Measurements from ENCODE around the gene ATXN7.

The ATXN7 gene

DNA sequence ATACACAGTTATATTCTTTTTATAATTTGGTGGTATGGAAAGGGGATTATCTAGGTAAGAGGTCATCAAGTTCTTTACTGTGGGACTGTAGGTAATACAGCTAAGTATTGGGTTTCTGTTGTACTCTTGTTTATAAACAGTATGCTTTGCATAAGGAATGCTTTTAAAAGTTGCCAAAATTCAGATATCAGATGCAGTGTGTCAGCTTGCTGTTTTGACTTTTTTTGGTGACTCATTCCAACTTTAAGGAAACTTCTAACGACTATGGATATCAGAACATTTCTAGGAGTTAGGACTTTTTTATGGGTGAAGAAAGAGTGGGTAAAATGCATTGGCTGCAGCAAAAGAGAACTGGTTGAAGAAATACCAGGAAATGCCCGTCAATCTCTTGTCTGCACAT lies 45.8 kb downstream of the ATXN7 start:
- H4K20me1 ChIP-seq (ENCODE audit: insufficient read depth, low read length, poor library complexity, severe bottlenecking), result peaks cover 29% of the 10 kb centered on the region
- no peak overlapping the region for H3K9ac ChIP-seq (ENCODE audit: low read depth, low read length, poor library complexity, severe bottlenecking)
- peaks cover 67% of the 10 kb centered on the region for H3K79me2 ChIP-seq (ENCODE audit: insufficient read depth, low read length)
- peaks cover 4% of the 10 kb centered on the region; the same call in 1 of the 2 replicates for H3K36me3 ChIP-seq (ENCODE audit: insufficient read depth, low read length)
- H3K4me1 ChIP-seq (ENCODE audit: insufficient read depth, low read length, poor library complexity, severe bottlenecking), result peaks cover 20% of the 10 kb centered on the region
- no peak overlapping the region for H2AFZ ChIP-seq (ENCODE audit: low read length)
- no peaks in the 10 kb centered on the region; the same call in 1 of the 2 replicates for H3F3A ChIP-seq (ENCODE audit: low read depth)
- H3K9me2 ChIP-seq (replicated peaks; ENCODE audit: low read depth, low read length), result no peaks in the 10 kb centered on the region
- no peak overlapping the region for H3K4me2 ChIP-seq (ENCODE audit: low read depth, low read length, poor library complexity, severe bottlenecking)
- H3K27me3 ChIP-seq (ENCODE audit: insufficient read depth, low read length, poor library complexity, severe bottlenecking), result no peaks in the 10 kb centered on the region
- TF ChIP-seq, protein P1, sequence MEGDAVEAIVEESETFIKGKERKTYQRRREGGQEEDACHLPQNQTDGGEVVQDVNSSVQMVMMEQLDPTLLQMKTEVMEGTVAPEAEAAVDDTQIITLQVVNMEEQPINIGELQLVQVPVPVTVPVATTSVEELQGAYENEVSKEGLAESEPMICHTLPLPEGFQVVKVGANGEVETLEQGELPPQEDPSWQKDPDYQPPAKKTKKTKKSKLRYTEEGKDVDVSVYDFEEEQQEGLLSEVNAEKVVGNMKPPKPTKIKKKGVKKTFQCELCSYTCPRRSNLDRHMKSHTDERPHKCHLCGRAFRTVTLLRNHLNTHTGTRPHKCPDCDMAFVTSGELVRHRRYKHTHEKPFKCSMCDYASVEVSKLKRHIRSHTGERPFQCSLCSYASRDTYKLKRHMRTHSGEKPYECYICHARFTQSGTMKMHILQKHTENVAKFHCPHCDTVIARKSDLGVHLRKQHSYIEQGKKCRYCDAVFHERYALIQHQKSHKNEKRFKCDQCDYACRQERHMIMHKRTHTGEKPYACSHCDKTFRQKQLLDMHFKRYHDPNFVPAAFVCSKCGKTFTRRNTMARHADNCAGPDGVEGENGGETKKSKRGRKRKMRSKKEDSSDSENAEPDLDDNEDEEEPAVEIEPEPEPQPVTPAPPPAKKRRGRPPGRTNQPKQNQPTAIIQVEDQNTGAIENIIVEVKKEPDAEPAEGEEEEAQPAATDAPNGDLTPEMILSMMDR (conservative IDR thresholded peaks at IDR 0.05; ENCODE audit: low read length), result no peak
- TF ChIP-seq EZH2phosphoT487 (IDR thresholded peaks at IDR 0.05; ENCODE audit: borderline replicate concordance), result no peak
- H3K9me3 ChIP-seq (ENCODE audit: insufficient read depth, low read depth, low read length), result no peaks in the 10 kb centered on the region
- no peak overlapping the region for H3K4me3 ChIP-seq (ENCODE audit: low read length, poor library complexity, severe bottlenecking)

DNA sequence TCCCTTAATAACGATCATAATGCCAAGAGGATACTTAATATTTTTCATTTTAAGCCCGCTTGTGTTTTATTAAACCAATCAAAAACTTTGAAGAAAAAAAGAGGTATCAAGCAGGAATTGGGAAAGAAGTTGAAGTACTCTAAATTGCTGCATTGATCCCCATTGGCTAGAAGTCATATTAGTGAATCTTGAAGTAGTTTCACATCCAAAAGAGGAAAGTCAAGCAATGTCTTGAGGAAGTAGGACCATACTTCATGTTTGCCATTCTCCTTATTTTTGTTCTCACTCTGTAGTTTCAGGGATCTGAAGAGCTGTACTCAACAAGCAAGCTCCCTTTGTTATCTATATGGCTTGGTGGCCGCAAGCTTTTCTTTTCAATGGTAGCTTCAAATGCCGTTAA lies 46.3 kb downstream of the ATXN7 start:
- Histone ChIP-seq H3K36me3 (ENCODE audit: insufficient read depth, low read length) (no peaks in the 10 kb centered on the region; the same call in 1 of the 2 replicates), H3K4me3 (ENCODE audit: low read length, poor library complexity, severe bottlenecking) (no peak overlapping the region), H3K9ac (ENCODE audit: low read depth, low read length, poor library complexity, severe bottlenecking) (no peak overlapping the region), H3F3A (ENCODE audit: low read depth) (no peaks in the 10 kb centered on the region; the same call in 1 of the 2 replicates), H3K79me2 (ENCODE audit: insufficient read depth, low read length) (peaks cover 72% of the 10 kb centered on the region), H3K4me1 (ENCODE audit: insufficient read depth, low read length, poor library complexity, severe bottlenecking) (peaks cover 20% of the 10 kb centered on the region), H3K9me3 (ENCODE audit: insufficient read depth, low read depth, low read length) (no peaks in the 10 kb centered on the region), H3K9me2 (replicated peaks; ENCODE audit: low read depth, low read length) (no peaks in the 10 kb centered on the region), H4K20me1 (ENCODE audit: insufficient read depth, low read length, poor library complexity, severe bottlenecking) (peaks cover 29% of the 10 kb centered on the region), H3K4me2 (ENCODE audit: low read depth, low read length, poor library complexity, severe bottlenecking) (no peak overlapping the region), H2AFZ (ENCODE audit: low read length) (no peak overlapping the region), H3K27me3 (ENCODE audit: insufficient read depth, low read length, poor library complexity, severe bottlenecking) (no peaks in the 10 kb centered on the region)
- TF ChIP-seq, protein P1 (conservative IDR thresholded peaks at IDR 0.05; ENCODE audit: low read length), result no peak
- no peak for TF ChIP-seq EZH2phosphoT487 (IDR thresholded peaks at IDR 0.05; ENCODE audit: borderline replicate concordance)

DNA sequence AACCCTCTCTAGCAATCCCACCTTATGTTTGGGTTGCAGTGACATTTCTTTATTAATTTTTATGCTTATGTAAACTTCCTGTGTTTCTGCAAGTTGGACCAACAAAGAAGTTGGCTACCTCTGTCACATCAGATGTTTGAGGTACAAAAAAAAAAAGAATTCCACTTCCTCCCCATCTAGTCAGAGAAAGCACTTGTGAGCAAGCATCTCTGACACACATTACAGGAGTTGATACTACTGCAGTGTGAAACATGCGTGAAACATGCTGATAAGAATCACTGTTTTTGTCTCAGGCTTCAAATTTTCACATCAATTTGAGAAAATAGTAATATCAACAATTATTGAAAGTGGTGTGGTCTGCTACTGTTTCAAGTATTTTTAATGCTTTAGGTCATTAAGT lies 47.2 kb downstream of the ATXN7 start:
- Histone ChIP-seq H3F3A (ENCODE audit: low read depth) (no peaks in the 10 kb centered on the region; the same call in 1 of the 2 replicates), H3K4me2 (ENCODE audit: low read depth, low read length, poor library complexity, severe bottlenecking) (peak overlapping the region; percentile 93), H3K9ac (ENCODE audit: low read depth, low read length, poor library complexity, severe bottlenecking) (peak overlapping the region; percentile 70), H3K36me3 (ENCODE audit: insufficient read depth, low read length) (peaks cover 6% of the 10 kb centered on the region; the same call in 1 of the 2 replicates), H3K4me3 (ENCODE audit: low read length, poor library complexity, severe bottlenecking) (peak overlapping the region; percentile 83), H3K79me2 (ENCODE audit: insufficient read depth, low read length) (peaks cover 79% of the 10 kb centered on the region), H3K9me3 (ENCODE audit: insufficient read depth, low read depth, low read length) (no peaks in the 10 kb centered on the region), H3K4me1 (ENCODE audit: insufficient read depth, low read length, poor library complexity, severe bottlenecking) (peaks cover 20% of the 10 kb centered on the region), H4K20me1 (ENCODE audit: insufficient read depth, low read length, poor library complexity, severe bottlenecking) (peaks cover 31% of the 10 kb centered on the region), H3K27me3 (ENCODE audit: insufficient read depth, low read length, poor library complexity, severe bottlenecking) (no peaks in the 10 kb centered on the region), H2AFZ (ENCODE audit: low read length) (no peak overlapping the region), H3K9me2 (replicated peaks; ENCODE audit: low read depth, low read length) (no peaks in the 10 kb centered on the region)
- TF ChIP-seq, protein P1 (conservative IDR thresholded peaks at IDR 0.05; ENCODE audit: low read length), result no peak
- TF ChIP-seq EZH2phosphoT487 (IDR thresholded peaks at IDR 0.05; ENCODE audit: borderline replicate concordance), result no peak

Data from Loucy (cell line).